IMR-90 (cell line): Measurements from ENCODE around the gene OR10G6. TPM values are rescaled to one million over a fixed set of nuclear protein-coding genes. Genes with fewer than 3 reads are reported as not detected.

ENCODE experiments used
- ATAC-seq: fragments of 200-7000 bp; cut with Tn5 transposase; 2 replicates; pipeline ENCODE4 v1.9.1; 2020; ENCODE audit warnings: low read depth, mild to moderate bottlenecking, moderate library complexity
- BruUV-seq: library from RNA; stranded (reverse); fragments of 400-500 nt; replicated peaks from 2 replicates; lab custom pipeline; 2021; lab: Mats Ljungman, UMichigan
- CTCF ChIA-PET: fragments of 300-600 bp; formaldehyde crosslinking; extraction: SDS; loops from one replicate; lab custom pipeline; 2021; ENCODE audit warnings: antibody characterized with exemption; lab: Yijun Ruan, JAX
- POLR2A ChIA-PET: fragments of 300-600 bp; sonication (Branson Sonifier 250); formaldehyde crosslinking; loops from one replicate; lab custom pipeline; 2022; ENCODE audit warnings: antibody characterized with exemption; ENCODE audit not compliant: unreplicated experiment; lab: Charles Lee
- DNase-seq: peaks from one replicate; pipeline ENCODE4 v3.0.0; 2013
- H2AFZ ChIP-seq: replicated peaks from 2 replicates; pipeline ENCODE3; 2013; ENCODE audit warnings: low read length, mild to moderate bottlenecking; ENCODE audit not compliant: poor library complexity
- H2AK5ac ChIP-seq: 2 replicates; pipeline ENCODE4 v1.6.1; 2013; ENCODE audit warnings: low read depth, low read length, inconsistent platforms
- H2AK9ac ChIP-seq: replicated peaks from 2 replicates; pipeline ENCODE3; 2013; ENCODE audit warnings: mild to moderate bottlenecking, low read depth, low read length, moderate library complexity; ENCODE audit not compliant: poor library complexity
- H2BK120ac ChIP-seq: 2 replicates; pipeline ENCODE4 v1.6.1; 2013; ENCODE audit warnings: low read depth, low read length, inconsistent platforms
- H2BK15ac ChIP-seq: 3 replicates; pipeline ENCODE4 v1.6.1; 2013; ENCODE audit warnings: low read depth, low read length, inconsistent platforms
- H2BK20ac ChIP-seq: 2 replicates; pipeline ENCODE4 v1.6.1; 2013; ENCODE audit warnings: low read depth, mild to moderate bottlenecking, inconsistent platforms, low read length, moderate library complexity
- H2BK5ac ChIP-seq: 2 replicates; pipeline ENCODE4 v1.6.1; 2013; ENCODE audit warnings: mild to moderate bottlenecking, low read depth, low read length, inconsistent platforms; ENCODE audit not compliant: poor library complexity, severe bottlenecking
- H3K14ac ChIP-seq: replicated peaks from 2 replicates; pipeline ENCODE4 v1.6.1; 2013; ENCODE audit warnings: low read depth, low read length, inconsistent platforms
- H3K18ac ChIP-seq: 2 replicates; pipeline ENCODE4 v1.6.1; 2013; ENCODE audit warnings: low read depth, low read length, control low read depth
- H3K23ac ChIP-seq: 2 replicates; pipeline ENCODE4 v1.6.1; 2013; ENCODE audit warnings: low read depth, low read length, inconsistent platforms
- H3K27ac ChIP-seq: 2 replicates; pipeline ENCODE4 v1.5.1; 2013; ENCODE audit warnings: mild to moderate bottlenecking, control low read depth, low read length; ENCODE audit not compliant: insufficient read depth
- H3K27me3 ChIP-seq: 2 replicates; pipeline ENCODE4 v1.6.1; 2013; ENCODE audit warnings: low read length; ENCODE audit not compliant: control insufficient read depth, insufficient read depth
- H3K36me3 ChIP-seq: 2 replicates; pipeline ENCODE4 v1.6.1; 2013; ENCODE audit warnings: low read length, mixed read lengths; ENCODE audit not compliant: control insufficient read depth, insufficient read depth
- H3K4ac ChIP-seq: 2 replicates; pipeline ENCODE4 v1.6.1; 2013; ENCODE audit warnings: low read depth, low read length, inconsistent platforms
- H3K4me1 ChIP-seq: 2 replicates; pipeline ENCODE4 v1.6.1; 2013; ENCODE audit warnings: low read length, mixed read lengths; ENCODE audit not compliant: control insufficient read depth, insufficient read depth
- H3K4me2 ChIP-seq: 2 replicates; pipeline ENCODE4 v1.6.1; 2013; ENCODE audit warnings: low read depth, mild to moderate bottlenecking, control low read depth, low read length, moderate library complexity
- H3K4me3 ChIP-seq: 2 replicates; pipeline ENCODE4 v1.5.1; 2013; ENCODE audit warnings: low read depth, mild to moderate bottlenecking, control low read depth, low read length, moderate library complexity; ENCODE audit not compliant: insufficient read depth
- H3K56ac ChIP-seq: 2 replicates; pipeline ENCODE4 v1.6.1; 2013; ENCODE audit warnings: low read length, inconsistent platforms; ENCODE audit not compliant: insufficient read depth; ENCODE audit errors: extremely low read depth
- H3K79me1 ChIP-seq, 2 experiments: 2 replicates each; pipeline ENCODE4 v1.6.1; 2013; ENCODE audit warnings: low read length in 2 of 2, inconsistent platforms in 1 of 2, low read depth in 1 of 2
- H3K9ac ChIP-seq: 2 replicates; pipeline ENCODE4 v1.6.1; 2013; ENCODE audit warnings: low read depth, low read length, control low read depth
- H3K9me1 ChIP-seq: 2 replicates; pipeline ENCODE4 v1.6.1; 2013; ENCODE audit warnings: low read length, inconsistent platforms; ENCODE audit not compliant: insufficient read depth
- H3K9me3 ChIP-seq: 2 replicates; pipeline ENCODE4 v1.6.1; 2013; ENCODE audit warnings: low read length; ENCODE audit not compliant: control insufficient read depth, insufficient read depth
- H4K20me1 ChIP-seq: 2 replicates; pipeline ENCODE4 v1.6.1; 2013; ENCODE audit warnings: low read length, inconsistent platforms; ENCODE audit not compliant: insufficient read depth
- H4K5ac ChIP-seq: 2 replicates; pipeline ENCODE4 v1.6.1; 2013; ENCODE audit warnings: mild to moderate bottlenecking, low read depth, low read length, control low read depth
- H4K8ac ChIP-seq, 2 experiments: 2 replicates each; pipeline ENCODE4 v1.6.1; 2013; ENCODE audit warnings: low read depth in 2 of 2, low read length in 2 of 2, control low read depth in 1 of 2, inconsistent platforms in 1 of 2
- H4K91ac ChIP-seq: 2 replicates; pipeline ENCODE4 v1.6.1; 2013; ENCODE audit warnings: low read depth, low read length, inconsistent platforms; ENCODE audit not compliant: insufficient read depth
- BHLHE40 ChIP-seq: fragments of 150-350 bp; IDR thresholded peaks from 2 replicates; pipeline ENCODE4 v1.6.1; 2016; ENCODE audit warnings: mild to moderate bottlenecking, low read depth, low read length
- CEBPB ChIP-seq: IDR thresholded peaks from 2 replicates; pipeline ENCODE4 v1.6.1; 2012; ENCODE audit warnings: low read depth, low read length, improper control_type of control experiment
- CHD1 ChIP-seq: IDR thresholded peaks from 2 replicates; pipeline ENCODE4 v1.6.1; 2012; ENCODE audit warnings: low read depth, low read length, improper control_type of control experiment
- ELK1 ChIP-seq: fragments of 150-350 bp; IDR thresholded peaks from 2 replicates; pipeline ENCODE4 v1.6.1; 2016; ENCODE audit warnings: low read depth, mild to moderate bottlenecking, low read length, moderate library complexity, borderline replicate concordance
- FOS ChIP-seq: fragments of 150-350 bp; IDR thresholded peaks from 2 replicates; pipeline ENCODE4 v1.6.1; 2016; ENCODE audit warnings: low read depth, low read length
- MAFK ChIP-seq: IDR thresholded peaks from 2 replicates; pipeline ENCODE4 v1.6.1; 2012; ENCODE audit warnings: low read depth, low read length, improper control_type of control experiment
- MAZ ChIP-seq: IDR thresholded peaks from 2 replicates; pipeline ENCODE4 v1.6.1; 2012; ENCODE audit warnings: low read depth, mild to moderate bottlenecking, low read length, improper control_type of control experiment, moderate library complexity, borderline replicate concordance
- MXI1 ChIP-seq: IDR thresholded peaks from 2 replicates; pipeline ENCODE4 v1.6.1; 2012; ENCODE audit warnings: low read depth, mild to moderate bottlenecking, low read length, moderate library complexity, borderline replicate concordance
- NFE2L2 ChIP-seq: fragments of 150-350 bp; IDR thresholded peaks from 2 replicates; pipeline ENCODE4 v1.6.1; 2016; ENCODE audit warnings: low read depth, mild to moderate bottlenecking, low read length
- POLR2A ChIP-seq: IDR thresholded peaks from 2 replicates; pipeline ENCODE4 v1.6.1; 2012; ENCODE audit warnings: mild to moderate bottlenecking, low read depth, low read length
- RAD21 ChIP-seq: IDR thresholded peaks from 2 replicates; pipeline ENCODE4 v1.6.1; 2012; ENCODE audit warnings: low read length, improper control_type of control experiment
- RCOR1 ChIP-seq: IDR thresholded peaks from 2 replicates; pipeline ENCODE4 v1.6.1; 2012; ENCODE audit warnings: mild to moderate bottlenecking, low read length, improper control_type of control experiment; ENCODE audit not compliant: insufficient replicate concordance
- RFX5 ChIP-seq: IDR thresholded peaks from 2 replicates; pipeline ENCODE4 v1.8.0; 2012; ENCODE audit warnings: low read depth, mild to moderate bottlenecking, low read length, moderate library complexity
- SMC3 ChIP-seq: fragments of 150-350 bp; IDR thresholded peaks from 2 replicates; pipeline ENCODE4 v1.6.1; 2016; ENCODE audit warnings: low read depth, mild to moderate bottlenecking, antibody characterized with exemption, low read length, moderate library complexity
- WGBS, 2 experiments: methylation state at CpG; one replicate each; pipeline versions ENCODE4 v1.1.5 to v1.1.7; 2013; ENCODE audit warnings: missing lambda C conversion rate in 2 of 2; ENCODE audit not compliant: insufficient read length in 1 of 2; ENCODE audit errors: extremely low coverage in 2 of 2; 5-methylcytosine and 5-hydroxymethylcytosine counted together
- dilution Hi-C: fragments of 300-500 bp; cut with HindIII; formaldehyde crosslinking; loops from one replicate; pipeline ENCODE4 v1.14.3; 2018; ENCODE audit warnings: low sequenced_read_pairs; ENCODE audit not compliant: unreplicated experiment
- in situ Hi-C: fragments of 300-500 bp; cut with MboI; formaldehyde crosslinking; loops from 3 replicates; pipeline ENCODE4 v1.14.3; 2019; ENCODE audit warnings: low sequenced_read_pairs, inconsistent platforms, mixed read lengths
- intact Hi-C: fragments of 100-400 bp; cut with micrococcal nuclease; formaldehyde crosslinking; loops from 2 replicates; pipeline ENCODE4 v1.10.0; 2022
- polyA plus RNA-seq, 3 experiments: library from polyadenylated mRNA; depleted of rRNA; stranded (reverse); fragments of >200 nt; gene quantifications; 2 replicates each; pipeline ENCODE4 v1.2.3, GENCODE V29; 2012; ENCODE audit warnings: low replicate concordance in 1 of 3
- total RNA-seq: library from RNA; depleted of rRNA; stranded (reverse); fragments of >200 nt; gene quantifications from 2 replicates; pipeline ENCODE4 v1.2.3, GENCODE V29; 2012
- TF ChIP-seq, protein P1 (sequence below): conservative IDR thresholded peaks from 2 replicates; pipeline ENCODE4 v1.5.1; 2012; ENCODE audit warnings: mild to moderate bottlenecking, low read depth, low read length, improper control_type of control experiment
- TF ChIP-seq, protein P2 (sequence below): fragments of 150-350 bp; IDR thresholded peaks from 2 replicates; pipeline ENCODE4 v1.6.1; 2017; ENCODE audit warnings: mild to moderate bottlenecking, antibody characterized with exemption, low read length, low read depth

Gene OR10G6
- total and polyA plus RNA-seq, 2 of the 4 experiments (the other 2 are of a cell fraction): not detected

GRCh38 chr11:124026498-124026897, 31.5 kb upstream of the OR10G6 start, which contains the start of gene OR10G8:
Gene OR10G8 (plus strand): TSS chr11:124026798. CDS start chr11:124029623, 2,825 bp downstream.
- ChIA-PET POLR2A (no interaction called here), CTCF (no interaction called here)
- no peak for DNase-seq
- no peak for TF ChIP-seq MAFK
- TF ChIP-seq CEBPB: no peak
- no peak for TF ChIP-seq ELK1
- no peak for TF ChIP-seq RAD21
- no peak for TF ChIP-seq SMC3
- TF ChIP-seq, protein P1, sequence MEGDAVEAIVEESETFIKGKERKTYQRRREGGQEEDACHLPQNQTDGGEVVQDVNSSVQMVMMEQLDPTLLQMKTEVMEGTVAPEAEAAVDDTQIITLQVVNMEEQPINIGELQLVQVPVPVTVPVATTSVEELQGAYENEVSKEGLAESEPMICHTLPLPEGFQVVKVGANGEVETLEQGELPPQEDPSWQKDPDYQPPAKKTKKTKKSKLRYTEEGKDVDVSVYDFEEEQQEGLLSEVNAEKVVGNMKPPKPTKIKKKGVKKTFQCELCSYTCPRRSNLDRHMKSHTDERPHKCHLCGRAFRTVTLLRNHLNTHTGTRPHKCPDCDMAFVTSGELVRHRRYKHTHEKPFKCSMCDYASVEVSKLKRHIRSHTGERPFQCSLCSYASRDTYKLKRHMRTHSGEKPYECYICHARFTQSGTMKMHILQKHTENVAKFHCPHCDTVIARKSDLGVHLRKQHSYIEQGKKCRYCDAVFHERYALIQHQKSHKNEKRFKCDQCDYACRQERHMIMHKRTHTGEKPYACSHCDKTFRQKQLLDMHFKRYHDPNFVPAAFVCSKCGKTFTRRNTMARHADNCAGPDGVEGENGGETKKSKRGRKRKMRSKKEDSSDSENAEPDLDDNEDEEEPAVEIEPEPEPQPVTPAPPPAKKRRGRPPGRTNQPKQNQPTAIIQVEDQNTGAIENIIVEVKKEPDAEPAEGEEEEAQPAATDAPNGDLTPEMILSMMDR: no peak
- TF ChIP-seq MAZ: no peak
- no peak for TF ChIP-seq NFE2L2
- TF ChIP-seq, protein P2, sequence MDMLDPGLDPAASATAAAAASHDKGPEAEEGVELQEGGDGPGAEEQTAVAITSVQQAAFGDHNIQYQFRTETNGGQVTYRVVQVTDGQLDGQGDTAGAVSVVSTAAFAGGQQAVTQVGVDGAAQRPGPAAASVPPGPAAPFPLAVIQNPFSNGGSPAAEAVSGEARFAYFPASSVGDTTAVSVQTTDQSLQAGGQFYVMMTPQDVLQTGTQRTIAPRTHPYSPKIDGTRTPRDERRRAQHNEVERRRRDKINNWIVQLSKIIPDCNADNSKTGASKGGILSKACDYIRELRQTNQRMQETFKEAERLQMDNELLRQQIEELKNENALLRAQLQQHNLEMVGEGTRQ: no peak
- no peak for TF ChIP-seq CHD1
- no peak for TF ChIP-seq RFX5
- TF ChIP-seq FOS: no peak
- TF ChIP-seq RCOR1: no peak
- TF ChIP-seq BHLHE40: no peak
- no peak for TF ChIP-seq MXI1
- TF ChIP-seq POLR2A: no peak
- Histone ChIP-seq H2BK120ac (no peak within 1 kb of the TSS), H3K4me2 (no peak within 1 kb of the TSS), H3K4me1 (no peaks in the 10 kb centered on the region), H3K18ac (no peak within 1 kb of the TSS), H2AFZ (no peak within 1 kb of the TSS), H3K9ac (no peak within 1 kb of the TSS), H2BK5ac (no peak within 1 kb of the TSS), H3K14ac (no peak within 1 kb of the TSS), H3K79me1 (no peaks in the 10 kb centered on the region), H3K27me3 (no peaks in the 10 kb centered on the region), H2AK9ac (no peak within 1 kb of the TSS), H3K9me3 (no peaks in the 10 kb centered on the region), H3K9me1 (no peaks in the 10 kb centered on the region), H2BK15ac (no peak within 1 kb of the TSS), H4K5ac (no peak within 1 kb of the TSS), H4K20me1 (no peaks in the 10 kb centered on the region), H4K91ac (no peak within 1 kb of the TSS), H2BK20ac (no peak within 1 kb of the TSS), H2AK5ac (no peak within 1 kb of the TSS), H3K56ac (no peak within 1 kb of the TSS), H3K23ac (no peak within 1 kb of the TSS), H3K27ac (no peak within 1 kb of the TSS), H3K4ac (no peak within 1 kb of the TSS), H4K8ac (no peak within 1 kb of the TSS), H3K4me3 (no peak within 1 kb of the TSS), H3K36me3 (no peaks in the 10 kb centered on the region)
- in situ Hi-C loops (no loop called here), intact Hi-C loops (no loop called here), dilution Hi-C loops (no loop called here)
- BruUV-seq: no TSS peak
- ATAC-seq: no peak
- no CpG with 5 or more reads among the region's 2 CpGs for WGBS, 2 experiments
